ENCODE results near the gene MYG1. TPM values are rescaled to one million over a fixed set of nuclear protein-coding genes. Genes with fewer than 3 reads are reported as not detected.
A peak's percentile ranks its signal among the peaks of the same experiment; 100 is the strongest.

MYG1 gene
- total and polyA plus RNA-seq, 2 of the 13 experiments (the other 11 are each of a cell fraction or from before 2014, with no cell fraction given), result 38.6 to 58.0 TPM

- no peak for TF ChIP-seq AFF4 (CRISPR knock-in tag; IDR thresholded peaks at IDR 0.05)
- no peak for TF ChIP-seq RBFOX2 (IDR thresholded peaks at IDR 0.05; ENCODE audit: low read depth, low read length)
- peak; percentile 89 for TF ChIP-seq RAD21 (CRISPR knock-in tag; IDR thresholded peaks at IDR 0.05)
- TF ChIP-seq ZNF800 (CRISPR knock-in tag; IDR thresholded peaks at IDR 0.05), result no peak
- no peak for TF ChIP-seq HOXD1 (CRISPR knock-in tag; IDR thresholded peaks at IDR 0.05)
- TF ChIP-seq NFIB (CRISPR knock-in tag; IDR thresholded peaks at IDR 0.05; ENCODE audit: borderline replicate concordance), result no peak
- TF ChIP-seq, protein P1, sequence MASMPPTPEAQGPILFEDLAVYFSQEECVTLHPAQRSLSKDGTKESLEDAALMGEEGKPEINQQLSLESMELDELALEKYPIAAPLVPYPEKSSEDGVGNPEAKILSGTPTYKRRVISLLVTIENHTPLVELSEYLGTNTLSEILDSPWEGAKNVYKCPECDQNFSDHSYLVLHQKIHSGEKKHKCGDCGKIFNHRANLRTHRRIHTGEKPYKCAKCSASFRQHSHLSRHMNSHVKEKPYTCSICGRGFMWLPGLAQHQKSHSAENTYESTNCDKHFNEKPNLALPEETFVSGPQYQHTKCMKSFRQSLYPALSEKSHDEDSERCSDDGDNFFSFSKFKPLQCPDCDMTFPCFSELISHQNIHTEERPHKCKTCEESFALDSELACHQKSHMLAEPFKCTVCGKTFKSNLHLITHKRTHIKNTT (CRISPR knock-in tag; IDR thresholded peaks at IDR 0.05), result no peak
- peak; percentile 95 for TF ChIP-seq STAG1 (CRISPR knock-in tag; IDR thresholded peaks at IDR 0.05)
- TF ChIP-seq SCMH1 (CRISPR knock-in tag; IDR thresholded peaks at IDR 0.05; ENCODE audit: borderline replicate concordance), result no peak
- TF ChIP-seq E2F2 (CRISPR knock-in tag; IDR thresholded peaks at IDR 0.05; ENCODE audit: borderline replicate concordance), result no peak
- no peak for TF ChIP-seq CENPT (CRISPR knock-in tag; IDR thresholded peaks at IDR 0.05; ENCODE audit: low read depth)
- TF ChIP-seq ZNF572 (CRISPR knock-in tag; IDR thresholded peaks at IDR 0.05), result no peak
- TF ChIP-seq SMAD1 (CRISPR knock-in tag; IDR thresholded peaks at IDR 0.05; ENCODE audit: borderline replicate concordance, low read depth), result no peak
- no peak for TF ChIP-seq ONECUT2 (CRISPR knock-in tag; IDR thresholded peaks at IDR 0.05)
- no peak for TF ChIP-seq GATAD2A (CRISPR knock-in tag; IDR thresholded peaks at IDR 0.05)
- no peak for TF ChIP-seq ZNF776 (CRISPR knock-in tag; IDR thresholded peaks at IDR 0.05)
- TF ChIP-seq BRD4 (CRISPR knock-in tag; IDR thresholded peaks at IDR 0.05), result no peak
- TF ChIP-seq CBX1 (IDR thresholded peaks at IDR 0.05; ENCODE audit: low read depth), result no peak
- TF ChIP-seq, protein P2, sequence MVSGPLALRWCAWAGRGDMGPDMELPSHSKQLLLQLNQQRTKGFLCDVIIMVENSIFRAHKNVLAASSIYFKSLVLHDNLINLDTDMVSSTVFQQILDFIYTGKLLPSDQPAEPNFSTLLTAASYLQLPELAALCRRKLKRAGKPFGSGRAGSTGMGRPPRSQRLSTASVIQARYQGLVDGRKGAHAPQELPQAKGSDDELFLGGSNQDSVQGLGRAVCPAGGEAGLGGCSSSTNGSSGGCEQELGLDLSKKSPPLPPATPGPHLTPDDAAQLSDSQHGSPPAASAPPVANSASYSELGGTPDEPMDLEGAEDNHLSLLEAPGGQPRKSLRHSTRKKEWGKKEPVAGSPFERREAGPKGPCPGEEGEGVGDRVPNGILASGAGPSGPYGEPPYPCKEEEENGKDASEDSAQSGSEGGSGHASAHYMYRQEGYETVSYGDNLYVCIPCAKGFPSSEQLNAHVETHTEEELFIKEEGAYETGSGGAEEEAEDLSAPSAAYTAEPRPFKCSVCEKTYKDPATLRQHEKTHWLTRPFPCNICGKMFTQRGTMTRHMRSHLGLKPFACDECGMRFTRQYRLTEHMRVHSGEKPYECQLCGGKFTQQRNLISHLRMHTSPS (CRISPR knock-in tag; IDR thresholded peaks at IDR 0.05; ENCODE audit: low read depth), result no peak
- TF ChIP-seq ZFP37 (CRISPR knock-in tag; IDR thresholded peaks at IDR 0.05; ENCODE audit: borderline replicate concordance), result no peak
Measured at GRCh38 chr12:53352331-53353256, 53.1 kb downstream of the MYG1 start (continued).

Measured in HepG2 (cell line).